ENCODE results near the gene LY86.

Gene LY86

DNA sequence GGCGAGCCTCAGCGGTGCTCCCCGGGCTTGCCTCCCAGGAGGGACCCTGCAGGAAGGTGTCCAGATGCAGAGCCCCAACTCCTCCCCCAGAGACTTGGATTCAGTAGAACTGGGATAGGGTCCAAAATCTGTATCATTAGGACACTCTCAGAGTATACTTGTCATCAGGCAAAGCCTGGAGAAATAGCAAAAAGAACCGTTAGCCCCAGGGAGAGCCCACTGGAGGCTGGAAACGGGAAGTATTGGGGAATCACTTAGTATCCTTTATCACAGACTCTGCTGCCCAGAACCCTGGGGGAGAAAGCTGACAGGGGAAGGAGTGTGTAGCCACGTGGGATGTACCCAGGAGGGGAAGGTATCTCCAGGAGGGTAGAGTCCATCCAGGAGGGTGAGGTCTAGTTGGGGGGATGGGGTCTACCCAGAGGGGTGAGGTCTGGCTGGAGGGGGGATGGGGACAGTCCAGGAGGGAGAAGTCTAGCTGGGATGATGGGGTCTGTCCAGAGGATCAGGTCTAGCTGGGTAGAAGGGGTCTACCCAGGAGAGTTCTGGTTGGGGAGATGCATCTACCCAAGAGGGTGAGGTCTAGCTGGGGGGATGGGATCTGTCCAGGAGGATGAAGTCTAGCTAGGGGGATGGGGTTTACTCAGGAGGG, 107.2 kb downstream of the LY86 start:
- no peaks in the 10 kb centered on the region; the same call in 1 of the 2 replicates for H4K20me1 ChIP-seq (ENCODE audit: control insufficient read depth, insufficient read depth, low read depth, low read length)
- H3K27ac ChIP-seq (ENCODE audit: low read depth, low read length), result no peak overlapping the region
- peaks cover 17% of the 10 kb centered on the region for H3K27me3 ChIP-seq (ENCODE audit: control insufficient read depth, low read length)
- H3F3A ChIP-seq (ENCODE audit: control insufficient read depth, insufficient read depth), result no peaks in the 10 kb centered on the region
- H3K4me2 ChIP-seq (ENCODE audit: low read length), result no peak overlapping the region
- no peak overlapping the region for H3K4me3 ChIP-seq (ENCODE audit: low read length)
- TF ChIP-seq EZH2phosphoT487 (IDR thresholded peaks at IDR 0.05; ENCODE audit: borderline replicate concordance, low read length), result no peak
- TF ChIP-seq, protein P1, sequence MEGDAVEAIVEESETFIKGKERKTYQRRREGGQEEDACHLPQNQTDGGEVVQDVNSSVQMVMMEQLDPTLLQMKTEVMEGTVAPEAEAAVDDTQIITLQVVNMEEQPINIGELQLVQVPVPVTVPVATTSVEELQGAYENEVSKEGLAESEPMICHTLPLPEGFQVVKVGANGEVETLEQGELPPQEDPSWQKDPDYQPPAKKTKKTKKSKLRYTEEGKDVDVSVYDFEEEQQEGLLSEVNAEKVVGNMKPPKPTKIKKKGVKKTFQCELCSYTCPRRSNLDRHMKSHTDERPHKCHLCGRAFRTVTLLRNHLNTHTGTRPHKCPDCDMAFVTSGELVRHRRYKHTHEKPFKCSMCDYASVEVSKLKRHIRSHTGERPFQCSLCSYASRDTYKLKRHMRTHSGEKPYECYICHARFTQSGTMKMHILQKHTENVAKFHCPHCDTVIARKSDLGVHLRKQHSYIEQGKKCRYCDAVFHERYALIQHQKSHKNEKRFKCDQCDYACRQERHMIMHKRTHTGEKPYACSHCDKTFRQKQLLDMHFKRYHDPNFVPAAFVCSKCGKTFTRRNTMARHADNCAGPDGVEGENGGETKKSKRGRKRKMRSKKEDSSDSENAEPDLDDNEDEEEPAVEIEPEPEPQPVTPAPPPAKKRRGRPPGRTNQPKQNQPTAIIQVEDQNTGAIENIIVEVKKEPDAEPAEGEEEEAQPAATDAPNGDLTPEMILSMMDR (IDR thresholded peaks at IDR 0.05; ENCODE audit: low read depth, low read length, poor library complexity, severe bottlenecking), result no peak
- H3K9me2 ChIP-seq (replicated peaks; ENCODE audit: control insufficient read depth, low read length), result no peaks in the 10 kb centered on the region
- no peaks in the 10 kb centered on the region for H3K4me1 ChIP-seq (ENCODE audit: control insufficient read depth, low read length)
- H3K79me2 ChIP-seq (ENCODE audit: control insufficient read depth, low read length), result no peaks in the 10 kb centered on the region
- no peaks in the 10 kb centered on the region for H3K36me3 ChIP-seq (ENCODE audit: control insufficient read depth, low read length)
- no peaks in the 10 kb centered on the region for H3K9me3 ChIP-seq (ENCODE audit: control insufficient read depth, insufficient read depth, low read length)

DNA sequence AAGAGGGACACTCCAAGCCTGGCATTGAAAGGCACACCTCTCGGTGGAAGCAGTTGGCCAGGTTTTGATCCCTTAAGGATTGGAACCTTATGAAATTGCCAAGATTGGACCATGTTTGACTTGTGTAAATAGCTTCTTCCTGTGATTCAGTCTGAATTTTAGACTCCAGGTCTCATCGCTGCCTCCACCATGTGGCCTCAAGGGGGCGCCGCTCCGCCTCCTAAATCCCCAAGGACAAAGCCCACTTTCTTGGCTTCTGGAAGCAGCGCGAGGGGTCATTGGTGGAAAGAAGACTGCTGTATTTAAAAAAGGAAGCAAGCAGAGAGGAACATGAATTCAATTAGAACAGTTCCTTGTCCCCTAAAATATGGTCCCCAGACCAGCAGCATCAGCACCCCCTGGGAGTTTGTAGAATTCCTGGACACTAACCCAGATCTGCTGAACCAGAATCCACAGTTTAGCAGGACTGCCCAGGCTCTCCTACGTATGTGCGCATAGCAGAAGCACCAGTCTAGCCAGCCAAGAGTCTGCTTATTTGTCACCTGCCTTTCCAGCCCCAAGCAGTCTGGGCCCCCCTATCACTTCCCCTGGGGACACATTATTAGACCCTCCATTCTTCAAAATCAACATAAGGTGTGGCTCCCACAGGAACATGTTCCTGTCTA, 108.5 kb downstream of the LY86 start:
- Histone ChIP-seq H4K20me1 (ENCODE audit: control insufficient read depth, insufficient read depth, low read depth, low read length) (no peaks in the 10 kb centered on the region; the same call in 1 of the 2 replicates), H3K4me2 (ENCODE audit: low read length) (no peak overlapping the region), H3K27me3 (ENCODE audit: control insufficient read depth, low read length) (peaks cover 19% of the 10 kb centered on the region), H3K27ac (ENCODE audit: low read depth, low read length) (no peak overlapping the region), H3K4me1 (ENCODE audit: control insufficient read depth, low read length) (no peaks in the 10 kb centered on the region), H3F3A (ENCODE audit: control insufficient read depth, insufficient read depth) (no peaks in the 10 kb centered on the region), H3K79me2 (ENCODE audit: control insufficient read depth, low read length) (no peaks in the 10 kb centered on the region), H3K9me3 (ENCODE audit: control insufficient read depth, insufficient read depth, low read length) (no peaks in the 10 kb centered on the region), H3K4me3 (ENCODE audit: low read length) (no peak overlapping the region), H3K9me2 (replicated peaks; ENCODE audit: control insufficient read depth, low read length) (no peaks in the 10 kb centered on the region), H3K36me3 (ENCODE audit: control insufficient read depth, low read length) (no peaks in the 10 kb centered on the region)
- no peak for TF ChIP-seq EZH2phosphoT487 (IDR thresholded peaks at IDR 0.05; ENCODE audit: borderline replicate concordance, low read length)
- TF ChIP-seq, protein P1 (IDR thresholded peaks at IDR 0.05; ENCODE audit: low read depth, low read length, poor library complexity, severe bottlenecking), result peak; percentile 94

DNA sequence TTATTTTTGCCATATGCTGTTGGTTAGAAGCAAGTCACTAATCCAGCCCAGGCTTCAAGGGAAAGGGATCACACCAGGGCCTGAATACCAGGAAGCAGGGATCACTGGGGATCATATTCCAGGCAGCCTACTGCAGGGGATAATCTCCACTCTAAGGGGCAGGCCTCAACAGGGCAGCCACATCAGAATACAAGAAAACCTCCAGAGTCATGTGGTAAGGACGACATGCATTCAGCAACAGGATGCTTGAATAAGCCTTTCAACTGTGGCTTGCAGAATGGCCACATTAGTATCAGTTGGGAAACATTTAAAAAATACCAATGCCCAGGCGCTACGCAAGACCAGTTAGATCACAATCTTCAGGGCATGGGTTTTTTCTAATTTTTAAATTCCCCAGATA, 109.1 kb downstream of the LY86 start:
- H3K9me2 ChIP-seq (replicated peaks; ENCODE audit: control insufficient read depth, low read length), result no peaks in the 10 kb centered on the region
- no peak overlapping the region for H3K27ac ChIP-seq (ENCODE audit: low read depth, low read length)
- H3K79me2 ChIP-seq (ENCODE audit: control insufficient read depth, low read length), result no peaks in the 10 kb centered on the region
- no peaks in the 10 kb centered on the region for H3F3A ChIP-seq (ENCODE audit: control insufficient read depth, insufficient read depth)
- H3K4me1 ChIP-seq (ENCODE audit: control insufficient read depth, low read length), result no peaks in the 10 kb centered on the region
- H3K36me3 ChIP-seq (ENCODE audit: control insufficient read depth, low read length), result no peaks in the 10 kb centered on the region
- H4K20me1 ChIP-seq (ENCODE audit: control insufficient read depth, insufficient read depth, low read depth, low read length), result no peaks in the 10 kb centered on the region; the same call in 1 of the 2 replicates
- no peak overlapping the region for H3K4me3 ChIP-seq (ENCODE audit: low read length)
- H3K4me2 ChIP-seq (ENCODE audit: low read length), result no peak overlapping the region
- H3K27me3 ChIP-seq (ENCODE audit: control insufficient read depth, low read length), result peaks cover 19% of the 10 kb centered on the region
- H3K9me3 ChIP-seq (ENCODE audit: control insufficient read depth, insufficient read depth, low read length), result no peaks in the 10 kb centered on the region
- TF ChIP-seq, protein P1 (IDR thresholded peaks at IDR 0.05; ENCODE audit: low read depth, low read length, poor library complexity, severe bottlenecking), result no peak
- TF ChIP-seq EZH2phosphoT487 (IDR thresholded peaks at IDR 0.05; ENCODE audit: borderline replicate concordance, low read length), result no peak

Data from DOHH2 (cell line).